Ovary (tissue), 9 donors: ENCODE results near the gene URI1. TPM values are rescaled to one million over a fixed set of nuclear protein-coding genes. Genes with fewer than 3 reads are reported as not detected.

ENCODE experiments used
- DNase-seq, 5 donors: peaks; one replicate each; pipeline ENCODE4 v3.0.0-alpha.2; 2019 to 2020
- H3K27ac ChIP-seq, 2 donors: fragments of 200-600 bp; one replicate each; pipeline versions ENCODE4 v1.5.1 to v1.8.0; 2019 to 2022
- H3K27me3 ChIP-seq: fragments of 200-600 bp; one replicate; pipeline ENCODE4 v1.8.0; 2022
- H3K36me3 ChIP-seq: fragments of 200-600 bp; sonication (generic); one replicate; pipeline ENCODE4 v1.5.1; 2019
- H3K4me1 ChIP-seq: one replicate; pipeline ENCODE4 v1.8.1; 2013; ENCODE audit warnings: mild to moderate bottlenecking, moderate library complexity; ENCODE audit not compliant: insufficient read depth
- H3K4me3 ChIP-seq: fragments of 200-600 bp; sonication (generic); one replicate; pipeline ENCODE4 v1.5.1; 2017
- H3K9me3 ChIP-seq, 2 donors: fragments of 200-600 bp in 1 of 2; sonication (generic) in 1 of 2; one replicate each; pipeline versions ENCODE4 v1.5.1 to v1.8.1; 2013 to 2019; ENCODE audit warnings: mild to moderate bottlenecking in 1 of 2, moderate library complexity in 1 of 2
- EP300 ChIP-seq: sonication (generic); formaldehyde crosslinking; IDR thresholded peaks from one replicate; pipeline ENCODE4 v1.6.1; 2017; ENCODE audit warnings: antibody characterized with exemption
- POLR2A ChIP-seq: fragments of 450-650 bp; IDR thresholded peaks from one replicate; pipeline ENCODE4 v1.6.1; 2017; ENCODE audit warnings: antibody characterized with exemption, mild to moderate bottlenecking, moderate library complexity
- WGBS, 3 donors: extraction: QIAGEN DNeasy Blood & Tissue Kit in 1 of 3; methylation state at CpG; one replicate each; pipeline versions ENCODE4 v1.1.5 to v1.1.7; 2013 to 2017; 5-methylcytosine and 5-hydroxymethylcytosine counted together
- intact Hi-C, 4 donors: fragments of 100-400 bp; cut with DNase I; formaldehyde crosslinking; loops; one replicate each; pipeline versions ENCODE4 v1.11.0 to v1.15.1; 2022 to 2023
- polyA plus RNA-seq, 2 donors: library from polyadenylated mRNA; stranded (reverse); fragments of 200-250 nt in 1 of 2; fragments of 350-450 nt in 1 of 2; fragmentation: Illumina TruSeq in 1 of 2; extraction: RNeasy Lipid Tissue Mini Kit (QIAGEN cat#74804) in 1 of 2; gene quantifications; one replicate each; pipeline ENCODE4 v1.2.3, GENCODE V29; 2013 to 2014
- total RNA-seq, 7 donors: library from RNA; depleted of rRNA in 2 of 7; stranded (reverse); fragments of >200 nt in 2 of 7; fragmentation: NEBNext Ultra II Directional in 3 of 7; extraction: Animal tissue kit (Norgen Biotek cat#: 25700) in 3 of 7; gene quantifications; one replicate each; pipeline versions ENCODE4 v1.1.0 to v1.2.4, GENCODE V29; 2016 to 2023
- TF ChIP-seq, protein P1 (sequence below), 3 donors: fragments of 450-650 bp in 2 of 3; fragments of 200-600 bp in 1 of 3; IDR thresholded peaks; one replicate each; pipeline versions ENCODE4 v1.5.1 to v1.8.0; 2016 to 2022; ENCODE audit warnings: antibody characterized with exemption in 3 of 3, mild to moderate bottlenecking in 1 of 3
- donor health status: DM: no; HTN: no; CAD: no; lungs with moderate emphysema.
- donor health status: DM: no; HTN: no; CAD: no.
- donor health status: Bipolar disorder and iron deficiency.
- donor health status: DM: yes; HTN: yes; CAD: no.
- donor health status: DM: no; HTN: no; CAD: no.
- donor health status: DM: yes; HTN: yes; CAD: no.

Gene URI1
- total and polyA plus RNA-seq, 9 donors, result 39.8 to 90.0 (median 66.9) TPM

DNA sequence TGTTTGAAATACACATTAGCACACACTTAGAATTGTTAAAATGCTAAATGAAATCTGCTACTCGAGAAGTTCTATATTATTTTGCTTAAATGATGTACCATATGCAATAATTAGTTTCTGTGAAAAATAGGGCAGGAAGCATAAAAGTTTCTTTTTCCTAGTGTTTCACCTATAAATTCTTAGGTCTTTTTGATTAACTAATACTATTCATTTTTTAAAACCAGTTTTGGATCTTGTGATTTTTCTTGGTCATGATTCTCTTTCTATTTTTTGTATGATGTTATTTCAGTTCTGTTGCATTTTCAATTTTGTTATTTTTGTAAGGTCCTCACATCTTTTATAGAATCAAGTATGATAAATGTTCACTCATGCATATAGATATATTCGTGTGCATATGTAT, 66.1 kb downstream of the URI1 start:
- intact Hi-C loops, result no loop called here
- Histone ChIP-seq H3K36me3 (no peaks in the 10 kb centered on the region), H3K9me3 (no peaks in the 10 kb centered on the region), H3K4me3 (no peak overlapping the region), H3K4me1 (peaks cover 2% of the 10 kb centered on the region), H3K27me3 (no peaks in the 10 kb centered on the region), H3K27ac (no peak overlapping the region)
- 95 to 99% (median 98%) methylated on average over 2 of the region's 2 CpGs for WGBS, 3 donors
- TF ChIP-seq EP300 (no peak), POLR2A (no peak)
- TF ChIP-seq, protein P1, sequence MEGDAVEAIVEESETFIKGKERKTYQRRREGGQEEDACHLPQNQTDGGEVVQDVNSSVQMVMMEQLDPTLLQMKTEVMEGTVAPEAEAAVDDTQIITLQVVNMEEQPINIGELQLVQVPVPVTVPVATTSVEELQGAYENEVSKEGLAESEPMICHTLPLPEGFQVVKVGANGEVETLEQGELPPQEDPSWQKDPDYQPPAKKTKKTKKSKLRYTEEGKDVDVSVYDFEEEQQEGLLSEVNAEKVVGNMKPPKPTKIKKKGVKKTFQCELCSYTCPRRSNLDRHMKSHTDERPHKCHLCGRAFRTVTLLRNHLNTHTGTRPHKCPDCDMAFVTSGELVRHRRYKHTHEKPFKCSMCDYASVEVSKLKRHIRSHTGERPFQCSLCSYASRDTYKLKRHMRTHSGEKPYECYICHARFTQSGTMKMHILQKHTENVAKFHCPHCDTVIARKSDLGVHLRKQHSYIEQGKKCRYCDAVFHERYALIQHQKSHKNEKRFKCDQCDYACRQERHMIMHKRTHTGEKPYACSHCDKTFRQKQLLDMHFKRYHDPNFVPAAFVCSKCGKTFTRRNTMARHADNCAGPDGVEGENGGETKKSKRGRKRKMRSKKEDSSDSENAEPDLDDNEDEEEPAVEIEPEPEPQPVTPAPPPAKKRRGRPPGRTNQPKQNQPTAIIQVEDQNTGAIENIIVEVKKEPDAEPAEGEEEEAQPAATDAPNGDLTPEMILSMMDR (IDR thresholded peaks at IDR 0.05), result no peak
- no peak for DNase-seq

DNA sequence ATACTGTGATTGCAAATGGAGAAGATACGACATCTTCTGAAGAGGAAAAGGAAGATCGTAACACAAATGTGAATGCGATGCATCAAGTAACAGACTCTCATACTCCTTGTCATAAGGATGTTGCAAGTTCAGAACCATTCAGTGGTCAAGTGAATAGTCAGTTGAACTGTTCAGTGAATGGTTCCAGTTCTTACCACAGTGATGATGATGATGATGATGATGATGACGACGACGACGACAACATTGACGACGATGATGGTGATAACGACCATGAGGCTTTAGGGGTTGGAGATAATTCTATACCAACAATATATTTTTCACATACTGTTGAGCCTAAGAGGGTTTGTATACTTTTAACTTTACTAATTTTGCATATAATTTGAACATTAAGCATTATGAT, 67.0 kb downstream of the URI1 start:
- Histone ChIP-seq H3K4me1 (no peaks in the 10 kb centered on the region), H3K9me3 (no peaks in the 10 kb centered on the region), H3K36me3 (no peaks in the 10 kb centered on the region), H3K27me3 (no peaks in the 10 kb centered on the region), H3K27ac (no peak overlapping the region), H3K4me3 (no peak overlapping the region)
- intact Hi-C loops, result no loop called here
- 97% methylated on average over 10 of the region's 10 CpGs for WGBS, 3 donors
- TF ChIP-seq EP300, result no peak
- TF ChIP-seq, protein P1 (IDR thresholded peaks at IDR 0.05), result no peak
- no peak for TF ChIP-seq POLR2A
- no peak for DNase-seq

DNA sequence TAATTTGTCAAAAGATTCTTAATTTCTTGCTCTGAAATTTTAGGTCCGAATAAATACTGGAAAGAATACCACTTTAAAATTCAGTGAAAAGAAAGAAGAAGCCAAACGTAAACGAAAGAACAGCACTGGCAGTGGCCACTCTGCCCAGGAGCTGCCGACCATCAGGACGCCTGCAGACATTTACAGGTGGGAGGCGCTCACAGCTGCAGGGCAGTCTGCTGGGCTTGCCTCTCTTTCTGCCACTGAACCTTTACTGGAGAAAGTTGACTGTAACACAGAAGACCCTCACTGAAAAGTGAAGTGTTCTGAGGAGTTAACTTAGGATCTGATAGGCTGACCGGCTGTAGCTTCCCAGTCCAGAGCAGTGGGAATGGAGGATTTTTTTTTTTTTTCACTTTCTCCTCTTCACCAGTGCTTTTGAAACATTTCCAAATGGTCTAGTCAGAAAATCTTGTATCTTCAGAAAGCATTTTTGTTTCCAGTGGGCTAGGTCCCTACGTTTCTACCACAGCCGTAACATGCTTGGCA, 69.1 kb downstream of the URI1 start:
- WGBS, 3 donors, result 67 to 71% (median 68%) methylated on average over 9 of the region's 9 CpGs
- H3K27me3 ChIP-seq, result no peaks in the 10 kb centered on the region
- no peaks in the 10 kb centered on the region for H3K9me3 ChIP-seq
- no peak overlapping the region for H3K27ac ChIP-seq
- TF ChIP-seq POLR2A, result no peak
- TF ChIP-seq, protein P1 (IDR thresholded peaks at IDR 0.05), result no peak
- TF ChIP-seq EP300, result no peak
- intact Hi-C loops, result no loop called here
- no peak for DNase-seq
- H3K4me1 ChIP-seq, result no peaks in the 10 kb centered on the region
- H3K36me3 ChIP-seq, result no peaks in the 10 kb centered on the region
- no peak overlapping the region for H3K4me3 ChIP-seq

DNA sequence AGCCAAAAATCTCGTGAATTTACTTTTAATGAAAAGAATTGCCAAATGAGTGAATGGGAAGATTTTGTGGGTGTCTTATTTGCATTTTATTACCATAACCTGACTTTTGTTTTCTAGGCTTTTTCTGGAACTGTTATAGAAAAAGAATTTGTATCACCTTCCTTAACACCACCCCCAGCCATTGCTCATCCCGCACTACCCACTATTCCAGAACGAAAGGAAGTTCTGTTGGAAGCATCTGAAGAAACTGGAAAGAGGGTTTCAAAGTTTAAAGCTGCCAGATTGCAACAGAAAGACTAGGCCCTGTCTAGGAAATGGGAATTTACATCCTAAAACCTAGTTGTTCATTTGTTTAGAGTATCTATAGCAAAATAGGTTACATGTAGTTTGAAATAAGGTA, 72.7 kb downstream of the URI1 start:
- no peaks in the 10 kb centered on the region for H3K36me3 ChIP-seq
- intact Hi-C loops, result no loop called here
- WGBS, 3 donors, result 95 to 97% (median 96%) methylated on average over 3 of the region's 3 CpGs
- no peaks in the 10 kb centered on the region for H3K27me3 ChIP-seq
- no peak overlapping the region for H3K27ac ChIP-seq
- H3K4me3 ChIP-seq, result no peak overlapping the region
- H3K9me3 ChIP-seq, result no peaks in the 10 kb centered on the region
- no peaks in the 10 kb centered on the region for H3K4me1 ChIP-seq
- no peak for DNase-seq
- TF ChIP-seq EP300 (no peak), POLR2A (no peak)
- TF ChIP-seq, protein P1 (IDR thresholded peaks at IDR 0.05), result no peak

DNA sequence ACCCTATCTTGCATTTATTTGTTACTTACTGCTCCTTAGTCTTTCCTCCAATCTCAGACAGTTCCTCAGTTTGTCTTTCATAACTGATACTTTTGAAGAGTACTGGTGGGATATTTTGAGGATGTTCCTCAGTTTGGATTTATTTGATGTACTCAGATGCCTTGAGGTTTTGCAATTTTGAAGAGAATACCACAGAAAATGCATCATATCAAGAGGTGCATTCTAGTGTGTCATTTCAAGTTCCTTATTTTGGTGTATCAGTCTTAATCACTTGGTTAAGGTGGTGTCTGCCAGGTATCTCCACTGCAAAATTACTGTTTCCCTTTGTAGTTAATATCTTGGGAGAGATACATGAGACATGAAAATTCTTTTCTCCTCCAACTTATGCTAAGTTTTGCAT, 75.1 kb downstream of the URI1 start:
- Histone ChIP-seq H3K27ac (no peak overlapping the region), H3K9me3 (no peaks in the 10 kb centered on the region), H3K4me1 (no peaks in the 10 kb centered on the region), H3K36me3 (no peaks in the 10 kb centered on the region), H3K4me3 (no peak overlapping the region), H3K27me3 (no peaks in the 10 kb centered on the region)
- no peak for TF ChIP-seq POLR2A
- TF ChIP-seq, protein P1 (IDR thresholded peaks at IDR 0.05), result no peak
- intact Hi-C loops, result no loop called here
- no peak for DNase-seq
